NCI-H128 (cell line): ENCODE results near the gene AFMID.
"Not testable (repeated sequence)": the region's sequence is repeated elsewhere in the genome, so short reads cannot be mapped to it uniquely, and the experiment has no call there.

Experiments used
- DNase-seq: peaks from one replicate; lab custom pipeline; 2025; ENCODE audit not compliant: unreplicated experiment; lab: John Stamatoyannopoulos, UW

Gene AFMID

DNA sequence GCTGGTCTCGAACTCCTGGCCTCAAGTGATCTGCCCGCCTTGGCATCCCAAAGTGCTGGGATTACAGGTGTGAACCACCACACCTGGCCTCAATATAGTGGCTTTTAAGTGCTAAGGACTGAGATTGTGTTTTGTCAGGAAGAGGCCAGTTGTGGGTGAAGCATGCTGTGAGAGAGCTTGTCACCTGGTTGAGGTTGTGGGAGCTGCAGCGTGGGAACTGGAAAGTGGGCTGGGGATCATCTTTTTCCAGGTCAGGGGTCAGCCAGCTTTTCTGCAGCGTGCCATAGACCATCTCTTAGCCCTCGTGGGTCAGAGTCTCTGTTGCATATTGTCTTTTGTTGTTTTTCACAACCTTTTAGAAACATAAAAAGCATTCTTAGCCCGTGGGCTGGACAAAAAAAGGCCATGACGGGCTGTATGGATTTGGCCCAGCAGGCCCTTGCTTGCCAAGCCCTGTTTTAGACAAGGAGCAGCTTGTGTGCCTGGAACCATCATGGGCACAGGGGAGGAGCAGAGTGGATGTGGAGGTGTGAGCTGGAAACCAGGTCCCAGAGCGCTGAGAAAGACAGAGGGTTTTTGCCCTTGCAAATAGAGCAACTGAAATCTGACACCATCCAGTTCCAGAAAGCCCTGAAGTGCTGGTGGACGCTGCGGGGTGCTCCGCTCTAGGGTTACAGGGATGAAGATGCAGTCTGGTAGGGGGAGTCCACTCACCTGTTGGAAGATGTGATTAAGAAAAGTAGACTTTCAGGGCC lies 32.4 kb downstream of the AFMID start:
- DNase-seq, result no peak

GRCh38 chr17:78223061-78223460 lies 35.9 kb downstream of the AFMID start:
- no peak for DNase-seq

- DNase-seq, result no peak
These were observed 36.6 kb downstream of the AFMID start for GRCh38 chr17:78223765-78224164.

- no peak for DNase-seq
These were observed 37.3 kb downstream of the AFMID start for GRCh38 chr17:78224231-78225087.

- no peak for DNase-seq
These were observed 38.1 kb downstream of the AFMID start for GRCh38 chr17:78225088-78225865.

DNA sequence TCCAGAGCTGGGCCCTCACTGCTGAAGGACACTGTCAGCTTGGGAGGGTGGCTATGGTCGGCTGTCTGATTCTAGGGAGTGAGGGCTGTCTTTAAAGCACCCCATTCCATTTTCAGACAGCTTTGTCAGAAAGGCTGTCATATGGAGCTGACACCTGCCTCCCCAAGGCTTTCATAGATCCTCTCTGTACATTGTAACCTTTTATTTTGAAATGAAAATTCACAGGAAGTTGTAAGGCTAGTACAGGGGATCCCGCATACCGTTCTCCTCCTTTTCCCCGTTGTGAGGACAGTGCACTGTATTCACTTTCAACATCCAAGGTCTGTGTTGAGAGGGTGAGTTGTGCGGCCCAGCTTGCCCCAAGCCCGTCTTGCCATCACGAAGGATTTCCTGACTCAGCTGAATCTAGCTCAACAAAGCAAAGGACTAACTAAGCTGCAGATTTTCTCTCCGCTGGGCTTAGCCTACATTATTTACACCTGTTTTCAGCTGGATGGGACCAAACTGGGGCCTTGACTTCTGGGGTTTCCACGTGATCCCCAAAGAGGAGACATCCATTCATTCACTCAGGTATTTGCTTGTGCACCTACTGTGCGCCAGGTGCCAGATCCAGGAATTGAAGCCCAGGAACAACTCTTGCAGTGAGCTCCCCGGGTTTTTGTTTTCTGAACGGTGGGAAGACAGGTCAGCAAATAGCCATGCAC lies 39.0 kb downstream of the AFMID start:
- no peak for DNase-seq

- no peak for DNase-seq
These were observed 39.7 kb downstream of the AFMID start for GRCh38 chr17:78226759-78227454.

- DNase-seq, result no peak
These were observed 40.3 kb downstream of the AFMID start for GRCh38 chr17:78227455-78227916.

- DNase-seq, result no peak
These were observed 41.0 kb downstream of the AFMID start for GRCh38 chr17:78228176-78228575.

- DNase-seq, result no peak
These were observed 43.2 kb downstream of the AFMID start for GRCh38 chr17:78230252-78230962.

GRCh38 chr17:78230996-78231935 lies 44.1 kb downstream of the AFMID start, which contains the start of gene TMEM235:
Gene TMEM235, plus strand, starts transcription at chr17:78231631. Its CDS starts 393 bp downstream, at chr17:78232024.
- no peak for DNase-seq

DNA sequence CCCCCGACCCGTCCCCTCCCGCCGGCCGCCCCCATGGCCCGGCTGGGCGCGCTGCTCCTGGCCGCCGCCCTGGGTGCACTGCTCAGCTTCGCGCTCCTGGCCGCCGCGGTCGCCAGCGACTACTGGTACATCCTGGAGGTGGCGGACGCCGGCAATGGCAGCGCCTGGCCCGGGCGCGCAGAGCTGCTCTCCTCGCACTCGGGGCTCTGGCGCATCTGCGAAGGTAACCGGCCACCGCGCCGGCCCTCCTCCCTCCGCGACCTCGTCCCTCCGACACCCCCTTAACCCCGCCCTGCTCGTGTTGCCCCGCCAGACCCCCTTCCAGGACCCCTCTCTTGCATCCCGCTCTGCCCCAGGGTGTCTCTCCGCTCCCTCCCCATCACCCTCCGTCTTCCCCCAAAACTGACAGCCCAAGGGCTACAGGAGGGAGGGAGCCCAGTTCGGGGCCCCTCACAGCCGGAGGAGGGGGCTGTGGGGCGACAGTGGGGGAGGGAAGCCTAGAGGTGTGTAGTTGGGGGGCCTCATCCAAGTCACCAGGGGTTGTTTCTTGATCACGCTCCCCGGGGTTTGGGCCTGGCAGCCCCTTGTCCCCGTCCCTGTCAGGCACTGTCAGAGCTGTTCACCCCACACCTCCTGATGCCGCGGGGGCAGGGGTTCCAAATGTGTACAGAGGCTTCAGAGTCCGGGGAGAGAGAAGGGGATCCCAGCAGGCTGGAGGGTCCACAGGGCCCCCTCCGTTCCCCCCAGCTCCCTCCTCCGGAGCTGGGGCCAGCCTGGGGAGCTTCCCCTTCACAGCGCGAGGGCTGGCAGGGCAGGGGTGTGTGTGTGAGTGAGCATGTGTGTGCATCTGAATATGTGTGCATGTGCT lies 45.1 kb downstream of the AFMID start:
- DNase-seq, result no peak

GRCh38 chr17:78232859-78233173 lies 45.7 kb downstream of the AFMID start:
- no peak for DNase-seq

DNA sequence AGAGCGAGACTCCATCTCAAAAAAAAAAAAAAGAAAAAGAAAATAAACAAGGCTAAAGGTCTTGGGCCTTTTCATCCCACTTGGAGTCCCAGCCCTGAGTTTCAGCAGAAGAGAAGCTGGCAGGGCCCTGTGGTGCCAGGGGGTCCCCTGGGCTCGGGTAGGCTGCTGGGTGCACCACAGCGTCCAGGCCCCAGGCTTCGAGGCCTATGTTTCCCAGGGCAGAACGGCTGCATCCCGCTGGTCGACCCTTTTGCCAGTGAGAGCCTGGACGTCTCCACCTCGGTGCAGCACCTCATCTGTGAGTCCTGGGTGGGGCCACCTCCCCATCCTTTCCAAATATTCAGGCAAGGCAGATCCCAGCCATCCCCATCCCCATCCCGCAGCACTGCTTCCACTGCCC lies 46.5 kb downstream of the AFMID start:
- no peak for DNase-seq

- no peak for DNase-seq
These were observed 47.2 kb downstream of the AFMID start for GRCh38 chr17:78234261-78234865.

DNA sequence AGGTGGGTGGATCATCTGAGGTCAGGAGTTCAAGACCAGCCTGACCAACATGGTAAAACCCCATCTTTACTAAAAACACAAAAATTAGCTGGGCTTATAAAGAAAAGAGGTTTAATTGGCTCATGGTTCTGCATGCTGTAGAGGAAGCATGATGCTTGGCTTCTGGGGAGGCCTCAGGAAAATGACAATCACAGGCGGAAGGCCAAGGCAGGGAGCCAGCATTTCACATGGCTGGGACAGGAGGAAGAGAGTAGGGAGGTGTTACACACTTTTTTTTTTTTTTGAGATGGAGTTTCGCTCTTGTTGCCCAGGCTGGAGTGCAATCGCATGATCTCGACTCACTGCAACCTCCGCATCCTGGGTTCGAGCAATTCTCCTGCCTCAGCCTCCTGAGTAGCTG lies 47.9 kb downstream of the AFMID start:
- not testable (repeated sequence) for DNase-seq

- DNase-seq, result no peak
These were observed 48.7 kb downstream of the AFMID start for GRCh38 chr17:78235885-78236284.
